ENCODE results near the gene TMEM72.

- TF ChIP-seq CTCF (IDR thresholded peaks at IDR 0.05; ENCODE audit: borderline replicate concordance, extremely low read depth, low read length, poor library complexity, severe bottlenecking), result no peak
- no peak for TF ChIP-seq EZH2 (IDR thresholded peaks at IDR 0.05; ENCODE audit: borderline replicate concordance, low read depth, low read length, severe bottlenecking)
Observed at GRCh38 chr10:44928462-44928861, 17.3 kb downstream of the TMEM72 start.

All from DND-41 (cell line).